GM19328 (cell line): Measurements from ENCODE around the gene RHCG.

Experiments
- ATAC-seq: cut with Tn5 transposase; IDR thresholded peaks from one replicate; pipeline ENCODE4 v1.9.1; 2021; ENCODE audit warnings: mild to moderate bottlenecking, moderate library complexity; ENCODE audit not compliant: unreplicated experiment

RHCG gene

GRCh38 chr15:89446255-89446891 lies 50.0 kb downstream of the RHCG start:
- no peak for ATAC-seq

- no peak for ATAC-seq
Observed at GRCh38 chr15:89445518-89445917, 50.9 kb downstream of the RHCG start.

GRCh38 chr15:89444241-89445225 lies 51.9 kb downstream of the RHCG start:
- no peak for ATAC-seq

- no peak for ATAC-seq
Observed at GRCh38 chr15:89443581-89443980, 52.8 kb downstream of the RHCG start.

GRCh38 chr15:89442671-89443307 lies 53.6 kb downstream of the RHCG start:
- ATAC-seq = no peak

GRCh38 chr15:89442155-89442554 lies 54.2 kb downstream of the RHCG start:
- no peak for ATAC-seq

GRCh38 chr15:89441295-89441812 lies 55.0 kb downstream of the RHCG start:
- peak; percentile 95 for ATAC-seq

GRCh38 chr15:89439764-89440163 lies 56.6 kb downstream of the RHCG start:
- ATAC-seq = no peak

- no peak for ATAC-seq
Observed at GRCh38 chr15:89436560-89437311, 59.6 kb downstream of the RHCG start.

- no peak for ATAC-seq
Observed at GRCh38 chr15:89435362-89435761, 61.0 kb downstream of the RHCG start.

- no peak for ATAC-seq
Observed at GRCh38 chr15:89433686-89434085, 62.7 kb downstream of the RHCG start.

GRCh38 chr15:89430530-89431341 lies 65.6 kb downstream of the RHCG start:
- peak; percentile 81 for ATAC-seq

GRCh38 chr15:89429986-89430385 lies 66.4 kb downstream of the RHCG start:
- no peak for ATAC-seq

GRCh38 chr15:89429023-89429422 lies 67.4 kb downstream of the RHCG start:
- no peak for ATAC-seq

- ATAC-seq = no peak
Observed at GRCh38 chr15:89428246-89428645, 68.1 kb downstream of the RHCG start.

- no peak for ATAC-seq
Observed at GRCh38 chr15:89426500-89426899, 69.9 kb downstream of the RHCG start.

- no peak for ATAC-seq
Observed at GRCh38 chr15:89423981-89424380, 72.4 kb downstream of the RHCG start.
